ENCODE results near the gene NEMF.
"Not testable (repeated sequence)": the region's sequence is repeated elsewhere in the genome, so short reads cannot be mapped to it uniquely, and the experiment has no call there.

The NEMF gene

GRCh38 chr14:49816118-49816517 lies 36.5 kb downstream of the NEMF start:
- DNase-seq (ENCODE audit: low read depth in 2 of 2) = not testable (repeated sequence)

GRCh38 chr14:49808780-49809179 lies 43.8 kb downstream of the NEMF start:
- no peak for DNase-seq (ENCODE audit: low read depth in 2 of 2)

- DNase-seq (ENCODE audit: low read depth in 2 of 2) = no peak
These were observed 56.6 kb downstream of the NEMF start for GRCh38 chr14:49796025-49796424.

GRCh38 chr14:49792618-49793017 lies 60.0 kb downstream of the NEMF start:
- DNase-seq (ENCODE audit: low read depth in 2 of 2) = no peak

GRCh38 chr14:49786315-49786714 lies 66.3 kb downstream of the NEMF start:
- no peak for DNase-seq (ENCODE audit: low read depth in 2 of 2)

- no peak for DNase-seq (ENCODE audit: low read depth in 2 of 2)
These were observed 69.1 kb downstream of the NEMF start for GRCh38 chr14:49783394-49784014.

- not testable (repeated sequence) for DNase-seq (ENCODE audit: low read depth in 2 of 2)
These were observed 71.5 kb downstream of the NEMF start for GRCh38 chr14:49781040-49781439.

- DNase-seq (ENCODE audit: low read depth in 2 of 2) = no peak
These were observed 74.2 kb downstream of the NEMF start for GRCh38 chr14:49778421-49778820.

- no peak for DNase-seq (ENCODE audit: low read depth in 2 of 2)
These were observed 78.5 kb downstream of the NEMF start for GRCh38 chr14:49774106-49774505.

- DNase-seq (ENCODE audit: low read depth in 2 of 2) = not testable (repeated sequence)
These were observed 80.9 kb downstream of the NEMF start for GRCh38 chr14:49771691-49772090.

- DNase-seq (ENCODE audit: low read depth in 2 of 2) = no peak
These were observed 82.3 kb downstream of the NEMF start for GRCh38 chr14:49770212-49770817.

GRCh38 chr14:49769581-49770211 lies 82.9 kb downstream of the NEMF start:
- no peak for DNase-seq (ENCODE audit: low read depth in 2 of 2)

GRCh38 chr14:49769171-49769570 lies 83.4 kb downstream of the NEMF start:
- DNase-seq (ENCODE audit: low read depth in 2 of 2) = no peak

- DNase-seq (ENCODE audit: low read depth in 2 of 2) = no peak
These were observed 84.1 kb downstream of the NEMF start for GRCh38 chr14:49768301-49769121.

- DNase-seq (ENCODE audit: low read depth in 2 of 2) = peak; percentile 63 to 65
These were observed 84.9 kb downstream of the NEMF start, which contains the start of gene KLHDC2 for GRCh38 chr14:49767571-49768300. KLHDC2 (plus strand) TSS chr14:49768153; CDS start chr14:49768469, 316 bp downstream.

GRCh38 chr14:49767270-49767570 lies 85.4 kb downstream of the NEMF start:
- DNase-seq (ENCODE audit: low read depth in 2 of 2) = no peak

- DNase-seq (ENCODE audit: low read depth in 2 of 2) = no peak
These were observed 85.7 kb downstream of the NEMF start for GRCh38 chr14:49766839-49767238.

GRCh38 chr14:49761839-49762551 lies 90.6 kb downstream of the NEMF start:
- no peak for DNase-seq (ENCODE audit: low read depth in 2 of 2)

- DNase-seq (ENCODE audit: low read depth in 2 of 2) = no peak
These were observed 97.2 kb downstream of the NEMF start for GRCh38 chr14:49755378-49755777.

- no peak for DNase-seq (ENCODE audit: low read depth in 2 of 2)
These were observed 98.0 kb downstream of the NEMF start for GRCh38 chr14:49754570-49755097.

- DNase-seq (ENCODE audit: low read depth in 2 of 2) = not testable (repeated sequence)
These were observed 106.1 kb downstream of the NEMF start for GRCh38 chr14:49746476-49746875.
